ENCODE measurements around the gene HACE1.
A peak's percentile ranks its signal among the peaks of the same experiment; 100 is the strongest.

HACE1 gene

GRCh38 chr6:104686550-104687175, 173.1 kb downstream of the HACE1 start:
- DNase-seq, result no peak

- DNase-seq, result no peak
Observed at GRCh38 chr6:104685871-104686549, 173.7 kb downstream of the HACE1 start.

- DNase-seq, result no peak
Observed at GRCh38 chr6:104684911-104685415, 174.8 kb downstream of the HACE1 start.

- DNase-seq, result no peak
Observed at GRCh38 chr6:104683809-104684208, 175.9 kb downstream of the HACE1 start.

GRCh38 chr6:104682722-104683643, 176.7 kb downstream of the HACE1 start:
- DNase-seq, result peak; percentile 53 to 70

GRCh38 chr6:104680539-104680938, 179.2 kb downstream of the HACE1 start:
- no peak for DNase-seq

- DNase-seq, result no peak
Observed at GRCh38 chr6:104679971-104680370, 179.7 kb downstream of the HACE1 start.

All from CD4-positive, alpha-beta T cell treated with Interleukin-1 beta for 1 hour (primary cell).